K562 (cell line): ENCODE results near the gene FAM98C. TPM values are rescaled to one million over a fixed set of nuclear protein-coding genes. Genes with fewer than 3 reads are reported as not detected.

Experiments used
- CBFA2T3 ChIP-seq: fragments of 450-650 bp; IDR thresholded peaks from 2 replicates; pipeline ENCODE4 v1.6.1; 2017
- DMBX1 ChIP-seq: fragments of 250-450 bp; sonication (Bioruptor Pico); IDR thresholded peaks from 2 replicates; pipeline ENCODE4 v1.8.0; 2022; ENCODE audit warnings: inconsistent platforms, mild to moderate bottlenecking, moderate library complexity, borderline replicate concordance
- EWSR1 ChIP-seq: fragments of 450-650 bp; IDR thresholded peaks from 2 replicates; pipeline ENCODE4 v1.6.1; 2018; ENCODE audit warnings: borderline replicate concordance, mild to moderate bottlenecking, low read depth, moderate library complexity; ENCODE audit not compliant: partially characterized antibody
- HEY1 ChIP-seq: fragments of 250-450 bp; sonication (Bioruptor Pico); IDR thresholded peaks from 2 replicates; pipeline ENCODE4 v1.5.0; 2020; ENCODE audit warnings: mild to moderate bottlenecking, moderate library complexity, borderline replicate concordance
- HNRNPH1 ChIP-seq: fragments of 200-400 bp; formaldehyde crosslinking; optimal IDR thresholded peaks from 2 replicates; pipeline ENCODE3; 2017; ENCODE audit warnings: low read depth, mild to moderate bottlenecking, low read length, moderate library complexity
- HSF4 ChIP-seq: fragments of 250-450 bp; sonication (Bioruptor Pico); IDR thresholded peaks from 2 replicates; pipeline ENCODE4 v2.1.2; 2022; ENCODE audit warnings: mild to moderate bottlenecking, moderate library complexity, borderline replicate concordance
- L3MBTL2 ChIP-seq: fragments of 450-650 bp; IDR thresholded peaks from 2 replicates; pipeline ENCODE4 v1.6.1; 2016; ENCODE audit warnings: mild to moderate bottlenecking, moderate library complexity
- NFATC3 ChIP-seq: fragments of 450-650 bp; IDR thresholded peaks from 2 replicates; pipeline ENCODE4 v1.6.1; 2017; ENCODE audit warnings: mild to moderate bottlenecking
- NR2C1 ChIP-seq, 2 experiments: fragments of 450-650 bp; IDR thresholded peaks; 2 replicates each; pipeline ENCODE4 v1.6.1; 2017; ENCODE audit warnings: mild to moderate bottlenecking in 2 of 2, antibody characterized with exemption in 1 of 2, inconsistent platforms in 1 of 2, missing compliant biosample characterization in 1 of 2, missing genetic modification characterization in 1 of 2
- PCBP1 ChIP-seq: fragments of 200-400 bp; formaldehyde crosslinking; IDR thresholded peaks from 2 replicates; pipeline ENCODE4 v1.6.1; 2018; ENCODE audit warnings: mild to moderate bottlenecking, low read depth, low read length; ENCODE audit not compliant: poor library complexity, severe bottlenecking
- POLR2G ChIP-seq: fragments of 200-400 bp; formaldehyde crosslinking; IDR thresholded peaks from 2 replicates; pipeline ENCODE4 v1.6.1; 2017; ENCODE audit warnings: low read depth, mild to moderate bottlenecking, antibody characterized with exemption, low read length, moderate library complexity
- POU5F1 ChIP-seq: fragments of 150-350 bp; IDR thresholded peaks from 2 replicates; pipeline ENCODE4 v1.6.1; 2014; ENCODE audit warnings: borderline replicate concordance, low read length, low read depth, mild to moderate bottlenecking; ENCODE audit not compliant: partially characterized antibody
- RUNX1 ChIP-seq: sonication (generic); IDR thresholded peaks from 2 replicates; pipeline ENCODE4 v1.6.1; 2016; ENCODE audit warnings: antibody characterized with exemption, low read depth
- U2AF1 ChIP-seq: fragments of 200-400 bp; formaldehyde crosslinking; optimal IDR thresholded peaks from 2 replicates; pipeline ENCODE3; 2017; ENCODE audit warnings: mild to moderate bottlenecking, low read depth, low read length, moderate library complexity
- XRCC3 ChIP-seq: fragments of 450-650 bp; IDR thresholded peaks from 2 replicates; pipeline ENCODE4 v1.6.1; 2017; ENCODE audit warnings: mild to moderate bottlenecking, moderate library complexity
- polyA plus RNA-seq, 8 experiments: library from polyadenylated mRNA; depleted of rRNA in 4 of 8; stranded (reverse) in 5 of 8; unstranded in 3 of 8; fragments of >200 nt; fragmentation: Nextera tagmentation in 2 of 8; fragmentation: Illumina TruSeq in 1 of 8; extraction: Ambion mirVana in 2 of 8; extraction: Trizol in 1 of 8; gene quantifications; 2 replicates each; pipeline versions ENCODE4 v1.2.1 to v1.2.3, GENCODE V29; 2011 to 2014; ENCODE audit warnings: inconsistent platforms in 1 of 8, missing spikeins in 1 of 8
- total RNA-seq, 7 experiments: library from RNA; depleted of rRNA in 6 of 7; stranded (reverse); fragments of >200 nt in 6 of 7; fragmentation: Illumina TruSeq in 2 of 7; extraction: Trizol in 2 of 7; gene quantifications; 2 replicates each; pipeline versions ENCODE4 v1.2.1 to v1.2.3, GENCODE V29; 2011 to 2021; ENCODE audit warnings: low replicate concordance in 1 of 7
- TF ChIP-seq, protein P1 (sequence below): fragments of 450-650 bp; IDR thresholded peaks from 2 replicates; pipeline ENCODE4 v1.6.1; 2016; ENCODE audit warnings: missing biosample characterization, missing genetic modification characterization
- TF ChIP-seq, protein P2 (sequence below): fragments of 450-650 bp; IDR thresholded peaks from 2 replicates; pipeline ENCODE4 v1.6.1; 2017; ENCODE audit warnings: antibody characterized with exemption, mild to moderate bottlenecking
- TF ChIP-seq, protein P3 (sequence below): fragments of 450-650 bp; IDR thresholded peaks from 2 replicates; pipeline ENCODE4 v1.6.1; 2016; ENCODE audit warnings: antibody characterized with exemption
- TF ChIP-seq, protein P4 (sequence below): fragments of 250-450 bp; sonication (Bioruptor Pico); IDR thresholded peaks from 2 replicates; pipeline ENCODE4 v1.5.0; 2021
- TF ChIP-seq, protein P5 (sequence below): fragments of 250-450 bp; sonication (Bioruptor Pico); IDR thresholded peaks from 2 replicates; pipeline ENCODE4 v1.8.0; 2022; ENCODE audit warnings: inconsistent platforms, mild to moderate bottlenecking, moderate library complexity, borderline replicate concordance

The FAM98C gene
- total and polyA plus RNA-seq, 9 of the 15 experiments (the other 6 are each of a cell fraction or from before 2014, with no cell fraction given): 1.7 to 43.8 (median 13.7) TPM

DNA sequence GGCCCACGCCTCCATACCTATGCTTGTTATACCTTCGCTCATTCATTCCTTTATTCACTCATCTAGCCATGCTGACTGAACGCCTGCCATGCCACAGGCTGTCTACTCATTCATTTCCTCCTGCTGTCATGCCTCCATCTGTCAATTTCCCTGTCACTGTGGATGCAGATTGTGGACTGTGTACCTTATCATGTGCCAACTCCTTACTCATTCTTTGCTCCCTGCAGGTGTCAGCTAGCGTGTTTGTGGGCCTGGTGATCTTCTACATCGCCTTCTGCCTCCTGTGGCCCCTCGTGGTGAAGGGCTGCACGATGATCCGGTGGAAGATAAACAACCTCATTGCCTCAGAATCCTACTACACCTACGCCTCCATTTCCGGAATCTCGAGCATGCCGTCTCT, 32.6 kb upstream of the FAM98C start (continued):
- TF ChIP-seq HEY1 (CRISPR knock-in tag) (no peak), RUNX1 (no peak), HNRNPH1 (no peak), NFATC3 (no peak), XRCC3 (no peak), PCBP1 (no peak), U2AF1 (no peak), CBFA2T3 (peak; percentile 94), L3MBTL2 (no peak), NR2C1 (IDR thresholded peaks at IDR 0.05) (no peak), NR2C1 (tag; IDR thresholded peaks at IDR 0.05) (no peak), POU5F1 (no peak), EWSR1 (no peak), HSF4 (CRISPR knock-in tag) (no peak), POLR2G (no peak), DMBX1 (no peak)
- TF ChIP-seq, protein P1, sequence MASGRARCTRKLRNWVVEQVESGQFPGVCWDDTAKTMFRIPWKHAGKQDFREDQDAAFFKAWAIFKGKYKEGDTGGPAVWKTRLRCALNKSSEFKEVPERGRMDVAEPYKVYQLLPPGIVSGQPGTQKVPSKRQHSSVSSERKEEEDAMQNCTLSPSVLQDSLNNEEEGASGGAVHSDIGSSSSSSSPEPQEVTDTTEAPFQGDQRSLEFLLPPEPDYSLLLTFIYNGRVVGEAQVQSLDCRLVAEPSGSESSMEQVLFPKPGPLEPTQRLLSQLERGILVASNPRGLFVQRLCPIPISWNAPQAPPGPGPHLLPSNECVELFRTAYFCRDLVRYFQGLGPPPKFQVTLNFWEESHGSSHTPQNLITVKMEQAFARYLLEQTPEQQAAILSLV (tag): no peak
- TF ChIP-seq, protein P2, sequence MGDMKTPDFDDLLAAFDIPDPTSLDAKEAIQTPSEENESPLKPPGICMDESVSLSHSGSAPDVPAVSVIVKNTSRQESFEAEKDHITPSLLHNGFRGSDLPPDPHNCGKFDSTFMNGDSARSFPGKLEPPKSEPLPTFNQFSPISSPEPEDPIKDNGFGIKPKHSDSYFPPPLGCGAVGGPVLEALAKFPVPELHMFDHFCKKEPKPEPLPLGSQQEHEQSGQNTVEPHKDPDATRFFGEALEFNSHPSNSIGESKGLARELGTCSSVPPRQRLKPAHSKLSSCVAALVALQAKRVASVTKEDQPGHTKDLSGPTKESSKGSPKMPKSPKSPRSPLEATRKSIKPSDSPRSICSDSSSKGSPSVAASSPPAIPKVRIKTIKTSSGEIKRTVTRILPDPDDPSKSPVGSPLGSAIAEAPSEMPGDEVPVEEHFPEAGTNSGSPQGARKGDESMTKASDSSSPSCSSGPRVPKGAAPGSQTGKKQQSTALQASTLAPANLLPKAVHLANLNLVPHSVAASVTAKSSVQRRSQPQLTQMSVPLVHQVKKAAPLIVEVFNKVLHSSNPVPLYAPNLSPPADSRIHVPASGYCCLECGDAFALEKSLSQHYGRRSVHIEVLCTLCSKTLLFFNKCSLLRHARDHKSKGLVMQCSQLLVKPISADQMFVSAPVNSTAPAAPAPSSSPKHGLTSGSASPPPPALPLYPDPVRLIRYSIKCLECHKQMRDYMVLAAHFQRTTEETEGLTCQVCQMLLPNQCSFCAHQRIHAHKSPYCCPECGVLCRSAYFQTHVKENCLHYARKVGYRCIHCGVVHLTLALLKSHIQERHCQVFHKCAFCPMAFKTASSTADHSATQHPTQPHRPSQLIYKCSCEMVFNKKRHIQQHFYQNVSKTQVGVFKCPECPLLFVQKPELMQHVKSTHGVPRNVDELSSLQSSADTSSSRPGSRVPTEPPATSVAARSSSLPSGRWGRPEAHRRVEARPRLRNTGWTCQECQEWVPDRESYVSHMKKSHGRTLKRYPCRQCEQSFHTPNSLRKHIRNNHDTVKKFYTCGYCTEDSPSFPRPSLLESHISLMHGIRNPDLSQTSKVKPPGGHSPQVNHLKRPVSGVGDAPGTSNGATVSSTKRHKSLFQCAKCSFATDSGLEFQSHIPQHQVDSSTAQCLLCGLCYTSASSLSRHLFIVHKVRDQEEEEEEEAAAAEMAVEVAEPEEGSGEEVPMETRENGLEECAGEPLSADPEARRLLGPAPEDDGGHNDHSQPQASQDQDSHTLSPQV: no peak
- TF ChIP-seq, protein P3, sequence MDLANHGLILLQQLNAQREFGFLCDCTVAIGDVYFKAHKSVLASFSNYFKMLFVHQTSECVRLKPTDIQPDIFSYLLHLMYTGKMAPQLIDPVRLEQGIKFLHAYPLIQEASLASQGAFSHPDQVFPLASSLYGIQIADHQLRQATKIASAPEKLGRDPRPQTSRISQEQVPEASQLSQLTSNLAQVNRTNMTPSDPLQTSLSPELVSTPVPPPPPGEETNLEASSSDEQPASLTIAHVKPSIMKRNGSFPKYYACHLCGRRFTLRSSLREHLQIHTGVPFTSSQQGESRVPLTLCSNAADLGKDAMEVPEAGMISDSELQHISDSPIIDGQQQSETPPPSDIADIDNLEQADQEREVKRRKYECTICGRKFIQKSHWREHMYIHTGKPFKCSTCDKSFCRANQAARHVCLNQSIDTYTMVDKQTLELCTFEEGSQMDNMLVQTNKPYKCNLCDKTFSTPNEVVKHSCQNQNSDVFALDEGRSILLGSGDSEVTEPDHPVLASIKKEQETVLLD: peak; percentile 29; the same call in 1 of the 2 replicates
- TF ChIP-seq, protein P4, sequence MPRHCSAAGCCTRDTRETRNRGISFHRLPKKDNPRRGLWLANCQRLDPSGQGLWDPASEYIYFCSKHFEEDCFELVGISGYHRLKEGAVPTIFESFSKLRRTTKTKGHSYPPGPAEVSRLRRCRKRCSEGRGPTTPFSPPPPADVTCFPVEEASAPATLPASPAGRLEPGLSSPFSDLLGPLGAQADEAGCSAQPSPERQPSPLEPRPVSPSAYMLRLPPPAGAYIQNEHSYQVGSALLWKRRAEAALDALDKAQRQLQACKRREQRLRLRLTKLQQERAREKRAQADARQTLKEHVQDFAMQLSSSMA (CRISPR knock-in tag): no peak
- TF ChIP-seq, protein P5, sequence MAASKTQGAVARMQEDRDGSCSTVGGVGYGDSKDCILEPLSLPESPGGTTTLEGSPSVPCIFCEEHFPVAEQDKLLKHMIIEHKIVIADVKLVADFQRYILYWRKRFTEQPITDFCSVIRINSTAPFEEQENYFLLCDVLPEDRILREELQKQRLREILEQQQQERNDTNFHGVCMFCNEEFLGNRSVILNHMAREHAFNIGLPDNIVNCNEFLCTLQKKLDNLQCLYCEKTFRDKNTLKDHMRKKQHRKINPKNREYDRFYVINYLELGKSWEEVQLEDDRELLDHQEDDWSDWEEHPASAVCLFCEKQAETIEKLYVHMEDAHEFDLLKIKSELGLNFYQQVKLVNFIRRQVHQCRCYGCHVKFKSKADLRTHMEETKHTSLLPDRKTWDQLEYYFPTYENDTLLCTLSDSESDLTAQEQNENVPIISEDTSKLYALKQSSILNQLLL (CRISPR knock-in tag): no peak
